HepG2 (cell line): ENCODE measurements around the gene HMBS. TPM values are rescaled to one million over a fixed set of nuclear protein-coding genes. Genes with fewer than 3 reads are reported as not detected.

Experiments
- ATAD3A ChIP-seq: sonication (generic); formaldehyde crosslinking; IDR thresholded peaks from 2 replicates; pipeline ENCODE4 v1.4.0; 2020; ENCODE audit warnings: missing genetic modification reagents
- HNRNPH1 ChIP-seq: fragments of 200-400 bp; formaldehyde crosslinking; optimal IDR thresholded peaks from 2 replicates; pipeline ENCODE3; 2017; ENCODE audit warnings: mild to moderate bottlenecking, low read depth, low read length
- MTERF4 ChIP-seq: sonication (generic); formaldehyde crosslinking; IDR thresholded peaks from 2 replicates; pipeline ENCODE4 v1.8.0; 2023; ENCODE audit warnings: mild to moderate bottlenecking, missing genetic modification reagents
- MXI1 ChIP-seq: IDR thresholded peaks from 3 replicates; pipeline ENCODE4 v1.6.1; 2012; ENCODE audit warnings: low read depth, low read length, inconsistent platforms, borderline replicate concordance
- PTBP1 ChIP-seq: fragments of 200-400 bp; formaldehyde crosslinking; IDR thresholded peaks from 2 replicates; pipeline ENCODE4 v1.6.1; 2018; ENCODE audit warnings: low read length, low read depth; ENCODE audit not compliant: poor library complexity, severe bottlenecking
- SOX13 ChIP-seq, 3 experiments: fragments of 450-650 bp in 1 of 3; sonication (generic) in 1 of 3; formaldehyde crosslinking in 1 of 3; IDR thresholded peaks in 2 of 3; conservative IDR thresholded peaks in 1 of 3; 2 replicates each; pipeline versions ENCODE4 v1.5.0 to v1.6.1; 2016 to 2020; ENCODE audit warnings: antibody characterized with exemption in 1 of 3, mild to moderate bottlenecking in 1 of 3, missing compliant biosample characterization in 1 of 3, missing genetic modification reagents in 1 of 3, moderate library complexity in 1 of 3
- SOX6 ChIP-seq, 2 experiments: fragments of 450-650 bp in 1 of 2; sonication (generic) in 1 of 2; formaldehyde crosslinking in 1 of 2; IDR thresholded peaks; 2 replicates each; pipeline versions ENCODE4 v1.4.0 to v1.6.1; 2017 to 2020; ENCODE audit warnings: antibody characterized with exemption in 1 of 2, mild to moderate bottlenecking in 1 of 2, missing genetic modification reagents in 1 of 2
- SRSF4 ChIP-seq: fragments of 200-400 bp; formaldehyde crosslinking; IDR thresholded peaks from one replicate; pipeline ENCODE4 v1.6.1; 2018; ENCODE audit warnings: mild to moderate bottlenecking, low read depth, low read length, moderate library complexity; ENCODE audit not compliant: poor library complexity, severe bottlenecking
- USF2 ChIP-seq, 2 experiments: sonication (generic) in 1 of 2; formaldehyde crosslinking in 1 of 2; IDR thresholded peaks; 2 replicates each; pipeline versions ENCODE4 v1.5.1 to v1.6.1; 2011 to 2020; ENCODE audit warnings: borderline replicate concordance in 1 of 2, low read depth in 1 of 2, low read length in 1 of 2, mild to moderate bottlenecking in 1 of 2, missing genetic modification reagents in 1 of 2, moderate library complexity in 1 of 2
- ZMYM4 ChIP-seq: sonication (generic); formaldehyde crosslinking; IDR thresholded peaks from 2 replicates; pipeline ENCODE4 v1.8.1; 2023; ENCODE audit warnings: mild to moderate bottlenecking, missing genetic modification reagents
- ZNF234 ChIP-seq: sonication (generic); formaldehyde crosslinking; conservative IDR thresholded peaks from 2 replicates; pipeline ENCODE4 v1.5.1; 2020; ENCODE audit warnings: mild to moderate bottlenecking, missing genetic modification reagents
- ZNF496 ChIP-seq: sonication (generic); formaldehyde crosslinking; IDR thresholded peaks from 2 replicates; pipeline ENCODE4 v1.8.1; 2023; ENCODE audit warnings: mild to moderate bottlenecking, moderate library complexity, missing genetic modification reagents; ENCODE audit not compliant: insufficient replicate concordance
- ZNF547 ChIP-seq: sonication (generic); formaldehyde crosslinking; IDR thresholded peaks from 2 replicates; pipeline ENCODE4 v1.5.1; 2020; ENCODE audit warnings: mild to moderate bottlenecking, missing genetic modification reagents
- ZNF558 ChIP-seq: sonication (generic); formaldehyde crosslinking; IDR thresholded peaks from 2 replicates; pipeline ENCODE4 v1.9.0; 2022; ENCODE audit warnings: mild to moderate bottlenecking, missing genetic modification reagents, borderline replicate concordance
- ZNF768 ChIP-seq: sonication (generic); formaldehyde crosslinking; IDR thresholded peaks from 2 replicates; pipeline ENCODE4 v1.4.0; 2020; ENCODE audit warnings: missing genetic modification reagents
- polyA plus RNA-seq, 8 experiments: library from polyadenylated mRNA; depleted of rRNA in 3 of 8; stranded (reverse) in 7 of 8; unstranded in 1 of 8; fragments of >200 nt; fragmentation: Illumina TruSeq in 4 of 8; extraction: Trizol in 4 of 8; gene quantifications; 2 replicates each; pipeline versions ENCODE4 v1.2.1 to v1.2.3, GENCODE V29; 2011 to 2016; ENCODE audit warnings: low read depth in 4 of 8, missing spikeins in 1 of 8, mixed read lengths in 1 of 8; ENCODE audit not compliant: insufficient read depth in 1 of 8
- total RNA-seq, 5 experiments: library from RNA; depleted of rRNA; stranded (reverse); fragments of >200 nt; fragmentation: Illumina TruSeq; extraction: Trizol; gene quantifications; 2 replicates each; pipeline ENCODE4 v1.2.3, GENCODE V29; 2016; ENCODE audit warnings: low read depth in 1 of 5

The HMBS gene
- total and polyA plus RNA-seq, 2 of the 13 experiments (the other 11 are each of a cell fraction or from before 2014, with no cell fraction given): 9.4 to 46.9 TPM

GRCh38 chr11:119093942-119094815 is 9.5 kb downstream of the HMBS start (continued):
- TF ChIP-seq USF2 (IDR thresholded peaks at IDR 0.05; ENCODE audit: low read depth, low read length) (no peak), USF2 (CRISPR knock-in tag; IDR thresholded peaks at IDR 0.05; ENCODE audit: borderline replicate concordance) (no peak), ZMYM4 (CRISPR knock-in tag) (no peak), MXI1 (no peak), ATAD3A (CRISPR knock-in tag) (no peak), MTERF4 (CRISPR knock-in tag) (no peak), ZNF234 (0 out of 2 replicates have a peak, but pooled peaks have one; percentile 77), SOX13 (IDR thresholded peaks at IDR 0.05) (no peak), SOX13 (CRISPR knock-in tag; conservative IDR thresholded peaks at IDR 0.05 in 1 of 2, IDR thresholded peaks at IDR 0.05 in 1 of 2) (no peak), ZNF558 (no peak), ZNF768 (CRISPR knock-in tag) (peak; percentile 21; the same call in 1 of the 2 replicates), ZNF496 (CRISPR knock-in tag) (no peak), SRSF4 (no peak), SOX6 (IDR thresholded peaks at IDR 0.05) (no peak), SOX6 (CRISPR knock-in tag; IDR thresholded peaks at IDR 0.05) (no peak; the same call in 1 of the 2 replicates), PTBP1 (no peak), HNRNPH1 (no peak), ZNF547 (CRISPR knock-in tag) (no peak)
